SK-N-SH (cell line): ENCODE results near the gene HTR2B. TPM values are rescaled to one million over a fixed set of nuclear protein-coding genes. Genes with fewer than 3 reads are reported as not detected.

ENCODE experiments used
- CTCF ChIA-PET: fragments of 300-600, 350-600 bp; formaldehyde crosslinking; extraction: SDS; loops from one replicate; lab custom pipeline; 2021; lab: Yijun Ruan, JAX
- POLR2A ChIA-PET: fragments of 350-600 bp; sonication (Branson Sonifier 250); formaldehyde crosslinking; extraction: SDS; loops from one replicate; lab custom pipeline; 2020; ENCODE audit warnings: antibody characterized with exemption, inconsistent platforms; lab: Yijun Ruan, JAX
- DNase-seq: peaks from one replicate; pipeline ENCODE4 v3.0.0; 2012
- H2AFZ ChIP-seq: fragments of 200-600 bp; sonication (generic); 2 replicates; pipeline ENCODE4 v1.8.1; 2016; ENCODE audit warnings: antibody characterized with exemption, mild to moderate bottlenecking, low read depth
- H3F3A ChIP-seq: fragments of 200-600 bp; sonication (generic); replicated peaks from 2 replicates; pipeline ENCODE3; 2016; ENCODE audit warnings: antibody characterized with exemption, mild to moderate bottlenecking; ENCODE audit not compliant: insufficient read depth
- H3K27ac ChIP-seq, 2 experiments: fragments of 200-500 bp in 1 of 2; fragments of 200-600 bp in 1 of 2; sonication (Bioruptor generic) in 1 of 2; sonication (generic), shearing (Covaris generic) in 1 of 2; 2 replicates each; pipeline versions ENCODE4 v1.5.1 to v1.6.1; 2014 to 2016; ENCODE audit warnings: low read depth in 2 of 2, inconsistent platforms in 1 of 2, low read length in 1 of 2, mild to moderate bottlenecking in 1 of 2, mixed read lengths in 1 of 2
- H3K27me3 ChIP-seq: fragments of 200-600 bp; sonication (generic), shearing (Covaris generic); 2 replicates; pipeline ENCODE4 v1.6.1; 2016; ENCODE audit warnings: mixed run types; ENCODE audit not compliant: insufficient read depth
- H3K36me3 ChIP-seq, 2 experiments: fragments of 200-500 bp in 1 of 2; fragments of 200-600 bp in 1 of 2; sonication (Bioruptor generic) in 1 of 2; sonication (generic) in 1 of 2; replicated peaks in 1 of 2; 2 replicates each; pipeline versions ENCODE3 to v1.5.1; 2014 to 2016; ENCODE audit warnings: low read length in 1 of 2, mild to moderate bottlenecking in 1 of 2; ENCODE audit not compliant: insufficient read depth in 2 of 2, control insufficient read depth in 1 of 2
- H3K4me1 ChIP-seq, 2 experiments: fragments of 200-500 bp in 1 of 2; fragments of 200-600 bp in 1 of 2; sonication (Bioruptor generic) in 1 of 2; sonication (generic), shearing (Covaris generic) in 1 of 2; 2 replicates each; pipeline versions ENCODE4 v1.5.1 to v1.6.1; 2014 to 2016; ENCODE audit warnings: low read depth in 1 of 2, low read length in 1 of 2, mixed run types in 1 of 2; ENCODE audit not compliant: insufficient read depth in 2 of 2, control insufficient read depth in 1 of 2
- H3K4me2 ChIP-seq: fragments of 200-600 bp; sonication (generic), shearing (Covaris generic); 2 replicates; pipeline ENCODE4 v1.6.1; 2017; ENCODE audit warnings: mixed run types
- H3K4me3 ChIP-seq, 2 experiments: fragments of 200-500 bp in 1 of 2; fragments of 200-600 bp in 1 of 2; sonication (Bioruptor generic) in 1 of 2; sonication (generic), shearing (Covaris generic) in 1 of 2; 2 replicates each; pipeline versions ENCODE4 v1.5.1 to v1.8.1; 2014 to 2016; ENCODE audit warnings: low read depth in 2 of 2, inconsistent platforms in 1 of 2, low read length in 1 of 2, mild to moderate bottlenecking in 1 of 2, mixed read lengths in 1 of 2, moderate library complexity in 1 of 2
- H3K79me2 ChIP-seq: fragments of 200-600 bp; sonication (generic); 2 replicates; pipeline ENCODE4 v1.8.1; 2017; ENCODE audit warnings: mild to moderate bottlenecking; ENCODE audit not compliant: insufficient read depth
- H3K9ac ChIP-seq: fragments of 200-600 bp; sonication (generic); 2 replicates; pipeline ENCODE4 v1.6.1; 2017; ENCODE audit warnings: mixed run types
- H3K9me2 ChIP-seq: fragments of 200-600 bp; sonication (generic); 2 replicates; pipeline ENCODE4 v1.6.1; 2017; ENCODE audit warnings: mixed run types
- H3K9me3 ChIP-seq: fragments of 200-600 bp; sonication (generic); 2 replicates; pipeline ENCODE4 v1.6.1; 2017; ENCODE audit warnings: mixed run types, mild to moderate bottlenecking, moderate library complexity
- H4K20me1 ChIP-seq: fragments of 200-600 bp; sonication (generic); 2 replicates; pipeline ENCODE4 v1.6.1; 2017; ENCODE audit warnings: mild to moderate bottlenecking, mixed run types; ENCODE audit not compliant: insufficient read depth
- CHD2 ChIP-seq: fragments of 150-350 bp; IDR thresholded peaks from 2 replicates; pipeline ENCODE4 v1.6.1; 2018; ENCODE audit warnings: low read length; ENCODE audit not compliant: partially characterized antibody
- EP300 ChIP-seq, 2 experiments: IDR thresholded peaks; 2 replicates each; pipeline versions ENCODE4 v1.4.0 to v1.6.1; 2012; ENCODE audit warnings: borderline replicate concordance in 1 of 2, low read depth in 1 of 2, low read length in 1 of 2
- FOSL2 ChIP-seq: IDR thresholded peaks from 2 replicates; pipeline ENCODE4 v1.4.0; 2012; ENCODE audit warnings: low read depth, mild to moderate bottlenecking, moderate library complexity, borderline replicate concordance
- FOXJ3 ChIP-seq: sonication (generic); formaldehyde crosslinking; IDR thresholded peaks from 2 replicates; pipeline ENCODE4 v1.5.1; 2020; ENCODE audit warnings: mild to moderate bottlenecking, missing genetic modification reagents
- FOXM1 ChIP-seq: IDR thresholded peaks from 2 replicates; pipeline ENCODE4 v1.4.0; 2012; ENCODE audit warnings: low read depth, mild to moderate bottlenecking
- GABPA ChIP-seq: IDR thresholded peaks from 2 replicates; pipeline ENCODE4 v1.4.0; 2012; ENCODE audit warnings: low read depth, mild to moderate bottlenecking
- JUND ChIP-seq: IDR thresholded peaks from 2 replicates; pipeline ENCODE4 v1.4.0; 2012
- NFIC ChIP-seq: IDR thresholded peaks from 2 replicates; pipeline ENCODE4 v1.4.0; 2012; ENCODE audit warnings: borderline replicate concordance
- TAF1 ChIP-seq: IDR thresholded peaks from 2 replicates; pipeline ENCODE4 v1.6.1; 2012; ENCODE audit warnings: low read depth, mild to moderate bottlenecking, low read length, moderate library complexity, borderline replicate concordance
- TEAD4 ChIP-seq: IDR thresholded peaks from 2 replicates; pipeline ENCODE4 v1.4.0; 2012; ENCODE audit warnings: mild to moderate bottlenecking, borderline replicate concordance; ENCODE audit not compliant: insufficient read depth
- YY1 ChIP-seq: IDR thresholded peaks from 2 replicates; pipeline ENCODE4 v1.4.0; 2012; ENCODE audit warnings: low read depth, mild to moderate bottlenecking
- WGBS: methylation state at CpG from one replicate; pipeline ENCODE4 v1.1.6; 2017; ENCODE audit warnings: low lambda C conversion rate; 5-methylcytosine and 5-hydroxymethylcytosine counted together
- polyA plus RNA-seq, 3 experiments: library from polyadenylated mRNA; depleted of rRNA; stranded (reverse); fragments of >200 nt; gene quantifications; 2 replicates each; pipeline ENCODE4 v1.2.3, GENCODE V29; 2012
- TF ChIP-seq, protein P1 (sequence below): IDR thresholded peaks from 2 replicates; pipeline ENCODE4; 2012
- TF ChIP-seq, protein P2 (sequence below): IDR thresholded peaks from 2 replicates; pipeline ENCODE4 v1.4.0; 2012; ENCODE audit warnings: low read depth
- TF ChIP-seq, protein P3 (sequence below): fragments of 150-350 bp; IDR thresholded peaks from 2 replicates; pipeline ENCODE4 v1.6.1; 2016; ENCODE audit warnings: mild to moderate bottlenecking, low read depth, low read length
- TF ChIP-seq, protein P4 (sequence below): IDR thresholded peaks from 2 replicates; pipeline ENCODE4 v1.4.0; 2012; ENCODE audit warnings: low read depth, borderline replicate concordance
- TF ChIP-seq, protein P5 (sequence below): fragments of 150-350 bp; IDR thresholded peaks from 2 replicates; pipeline ENCODE4 v1.6.1; 2017; ENCODE audit warnings: antibody characterized with exemption, low read length, low read depth, borderline replicate concordance
- TF ChIP-seq, protein P6 (sequence below): IDR thresholded peaks from 2 replicates; pipeline ENCODE4 v1.6.1; 2012; ENCODE audit warnings: mild to moderate bottlenecking, low read depth, low read length, moderate library complexity

Gene HTR2B
- polyA plus RNA-seq, 1 of the 3 experiments (the other 2 are of a cell fraction), result 0.25 TPM

DNA sequence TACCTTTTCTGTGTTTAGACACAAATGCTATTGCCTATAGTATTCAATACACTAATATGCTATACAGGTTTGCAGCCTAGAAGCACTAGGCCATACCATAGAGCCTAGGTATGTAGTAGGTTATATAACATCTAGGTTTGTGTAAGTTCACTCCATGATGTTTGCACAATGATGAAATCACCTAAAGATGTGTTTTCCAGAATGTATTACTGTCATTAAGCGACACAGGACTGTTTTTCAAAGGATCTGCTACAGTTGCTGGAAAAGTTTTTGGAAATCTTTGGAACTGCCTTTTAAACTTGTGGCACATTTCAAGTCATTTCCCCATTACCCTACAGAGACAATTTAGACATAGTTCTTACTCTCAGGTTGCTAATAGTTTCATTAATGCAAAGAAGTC, 58.9 kb downstream of the HTR2B start:
- H3K9me2 ChIP-seq, result no peaks in the 10 kb centered on the region
- CTCF ChIA-PET, result no interaction called here
- 89% methylated on average over 1 of the region's 1 CpG for WGBS

DNA sequence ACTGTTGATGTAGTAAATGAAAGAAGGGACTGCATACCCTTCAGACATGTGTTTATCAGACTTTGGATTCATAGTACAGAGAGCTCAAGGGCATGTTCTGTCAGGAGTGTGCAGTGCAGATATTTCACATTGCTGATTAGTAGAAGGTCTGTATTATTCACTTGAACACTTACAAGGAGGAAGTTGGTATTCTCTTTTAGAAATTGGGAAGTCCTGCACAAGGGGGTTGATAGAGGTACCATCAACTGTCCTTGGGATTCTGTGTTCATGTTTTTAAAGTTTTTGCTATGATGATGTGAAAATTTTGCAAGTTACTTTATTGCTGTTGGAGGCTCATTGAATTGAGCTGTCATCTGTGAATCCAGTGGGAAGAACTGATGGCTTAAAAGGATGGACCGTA, 61.5 kb downstream of the HTR2B start:
- TF ChIP-seq, protein P1, sequence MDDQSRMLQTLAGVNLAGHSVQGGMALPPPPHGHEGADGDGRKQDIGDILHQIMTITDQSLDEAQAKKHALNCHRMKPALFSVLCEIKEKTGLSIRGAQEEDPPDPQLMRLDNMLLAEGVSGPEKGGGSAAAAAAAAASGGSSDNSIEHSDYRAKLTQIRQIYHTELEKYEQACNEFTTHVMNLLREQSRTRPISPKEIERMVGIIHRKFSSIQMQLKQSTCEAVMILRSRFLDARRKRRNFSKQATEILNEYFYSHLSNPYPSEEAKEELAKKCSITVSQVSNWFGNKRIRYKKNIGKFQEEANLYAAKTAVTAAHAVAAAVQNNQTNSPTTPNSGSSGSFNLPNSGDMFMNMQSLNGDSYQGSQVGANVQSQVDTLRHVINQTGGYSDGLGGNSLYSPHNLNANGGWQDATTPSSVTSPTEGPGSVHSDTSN, result no peak
- TF ChIP-seq CHD2 (no peak), EP300 (IDR thresholded peaks at IDR 0.05; ENCODE audit: borderline replicate concordance in 1 of 2, low read depth in 1 of 2, low read length in 1 of 2) (no peak), JUND (no peak), FOSL2 (no peak), TEAD4 (no peak), FOXJ3 (no peak), GABPA (no peak), FOXM1 (no peak), NFIC (no peak), YY1 (no peak), TAF1 (no peak)
- TF ChIP-seq, protein P2, sequence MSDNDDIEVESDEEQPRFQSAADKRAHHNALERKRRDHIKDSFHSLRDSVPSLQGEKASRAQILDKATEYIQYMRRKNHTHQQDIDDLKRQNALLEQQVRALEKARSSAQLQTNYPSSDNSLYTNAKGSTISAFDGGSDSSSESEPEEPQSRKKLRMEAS, result no peak
- TF ChIP-seq, protein P3, sequence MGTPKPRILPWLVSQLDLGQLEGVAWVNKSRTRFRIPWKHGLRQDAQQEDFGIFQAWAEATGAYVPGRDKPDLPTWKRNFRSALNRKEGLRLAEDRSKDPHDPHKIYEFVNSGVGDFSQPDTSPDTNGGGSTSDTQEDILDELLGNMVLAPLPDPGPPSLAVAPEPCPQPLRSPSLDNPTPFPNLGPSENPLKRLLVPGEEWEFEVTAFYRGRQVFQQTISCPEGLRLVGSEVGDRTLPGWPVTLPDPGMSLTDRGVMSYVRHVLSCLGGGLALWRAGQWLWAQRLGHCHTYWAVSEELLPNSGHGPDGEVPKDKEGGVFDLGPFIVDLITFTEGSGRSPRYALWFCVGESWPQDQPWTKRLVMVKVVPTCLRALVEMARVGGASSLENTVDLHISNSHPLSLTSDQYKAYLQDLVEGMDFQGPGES, result no peak
- TF ChIP-seq, protein P4, sequence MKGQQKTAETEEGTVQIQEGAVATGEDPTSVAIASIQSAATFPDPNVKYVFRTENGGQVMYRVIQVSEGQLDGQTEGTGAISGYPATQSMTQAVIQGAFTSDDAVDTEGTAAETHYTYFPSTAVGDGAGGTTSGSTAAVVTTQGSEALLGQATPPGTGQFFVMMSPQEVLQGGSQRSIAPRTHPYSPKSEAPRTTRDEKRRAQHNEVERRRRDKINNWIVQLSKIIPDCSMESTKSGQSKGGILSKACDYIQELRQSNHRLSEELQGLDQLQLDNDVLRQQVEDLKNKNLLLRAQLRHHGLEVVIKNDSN, result no peak
- TF ChIP-seq, protein P5, sequence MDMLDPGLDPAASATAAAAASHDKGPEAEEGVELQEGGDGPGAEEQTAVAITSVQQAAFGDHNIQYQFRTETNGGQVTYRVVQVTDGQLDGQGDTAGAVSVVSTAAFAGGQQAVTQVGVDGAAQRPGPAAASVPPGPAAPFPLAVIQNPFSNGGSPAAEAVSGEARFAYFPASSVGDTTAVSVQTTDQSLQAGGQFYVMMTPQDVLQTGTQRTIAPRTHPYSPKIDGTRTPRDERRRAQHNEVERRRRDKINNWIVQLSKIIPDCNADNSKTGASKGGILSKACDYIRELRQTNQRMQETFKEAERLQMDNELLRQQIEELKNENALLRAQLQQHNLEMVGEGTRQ, result no peak
- TF ChIP-seq, protein P6, sequence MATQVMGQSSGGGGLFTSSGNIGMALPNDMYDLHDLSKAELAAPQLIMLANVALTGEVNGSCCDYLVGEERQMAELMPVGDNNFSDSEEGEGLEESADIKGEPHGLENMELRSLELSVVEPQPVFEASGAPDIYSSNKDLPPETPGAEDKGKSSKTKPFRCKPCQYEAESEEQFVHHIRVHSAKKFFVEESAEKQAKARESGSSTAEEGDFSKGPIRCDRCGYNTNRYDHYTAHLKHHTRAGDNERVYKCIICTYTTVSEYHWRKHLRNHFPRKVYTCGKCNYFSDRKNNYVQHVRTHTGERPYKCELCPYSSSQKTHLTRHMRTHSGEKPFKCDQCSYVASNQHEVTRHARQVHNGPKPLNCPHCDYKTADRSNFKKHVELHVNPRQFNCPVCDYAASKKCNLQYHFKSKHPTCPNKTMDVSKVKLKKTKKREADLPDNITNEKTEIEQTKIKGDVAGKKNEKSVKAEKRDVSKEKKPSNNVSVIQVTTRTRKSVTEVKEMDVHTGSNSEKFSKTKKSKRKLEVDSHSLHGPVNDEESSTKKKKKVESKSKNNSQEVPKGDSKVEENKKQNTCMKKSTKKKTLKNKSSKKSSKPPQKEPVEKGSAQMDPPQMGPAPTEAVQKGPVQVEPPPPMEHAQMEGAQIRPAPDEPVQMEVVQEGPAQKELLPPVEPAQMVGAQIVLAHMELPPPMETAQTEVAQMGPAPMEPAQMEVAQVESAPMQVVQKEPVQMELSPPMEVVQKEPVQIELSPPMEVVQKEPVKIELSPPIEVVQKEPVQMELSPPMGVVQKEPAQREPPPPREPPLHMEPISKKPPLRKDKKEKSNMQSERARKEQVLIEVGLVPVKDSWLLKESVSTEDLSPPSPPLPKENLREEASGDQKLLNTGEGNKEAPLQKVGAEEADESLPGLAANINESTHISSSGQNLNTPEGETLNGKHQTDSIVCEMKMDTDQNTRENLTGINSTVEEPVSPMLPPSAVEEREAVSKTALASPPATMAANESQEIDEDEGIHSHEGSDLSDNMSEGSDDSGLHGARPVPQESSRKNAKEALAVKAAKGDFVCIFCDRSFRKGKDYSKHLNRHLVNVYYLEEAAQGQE, result no peak
- Histone ChIP-seq H4K20me1 (peaks cover 35% of the 10 kb centered on the region), H3K4me1 (peaks cover 2 to 19% of the 10 kb centered on the region in 2 experiments; a peak in 3 of 4 replicates), H3K4me3 (no peak overlapping the region), H3K4me2 (no peak overlapping the region), H3K9ac (no peak overlapping the region), H3K36me3 (peaks cover 55 to 61% of the 10 kb centered on the region in 2 experiments), H3K9me3 (no peaks in the 10 kb centered on the region), H3F3A (peaks cover 9% of the 10 kb centered on the region), H3K27ac (no peak overlapping the region), H3K79me2 (peaks cover 98% of the 10 kb centered on the region), H2AFZ (no peak overlapping the region), H3K27me3 (no peaks in the 10 kb centered on the region), H3K9me2 (no peaks in the 10 kb centered on the region)
- POLR2A ChIA-PET, result no interaction called here
- CTCF ChIA-PET, result interaction anchor here (0.9 to 3.0 kb wide), 2 partner anchors 10 to 349 kb away, joined by 3 to 6 read pairs; no protein-coding TSS in a partner anchor
- DNase-seq, result no peak
- WGBS, result 90% methylated on average over 1 of the region's 1 CpG

More for the DNA sequence above, 58.9 kb downstream of the HTR2B start:
- Histone ChIP-seq H3K9ac (no peak overlapping the region), H3F3A (peaks cover 10% of the 10 kb centered on the region), H3K4me1 (peaks cover 0 to 14% of the 10 kb centered on the region in 2 experiments; a peak in 1 of 4 replicates), H3K27me3 (no peaks in the 10 kb centered on the region), H3K9me3 (no peaks in the 10 kb centered on the region), H2AFZ (no peak overlapping the region), H3K36me3 (peaks cover 74 to 84% of the 10 kb centered on the region in 2 experiments), H3K4me2 (no peak overlapping the region), H3K27ac (no peak overlapping the region), H4K20me1 (peaks cover 22% of the 10 kb centered on the region; the same call in 1 of the 2 replicates), H3K4me3 (no peak overlapping the region), H3K79me2 (peaks cover 79% of the 10 kb centered on the region)
- TF ChIP-seq, protein P5, result no peak
- POLR2A ChIA-PET, result no interaction called here
- DNase-seq, result no peak
